GM18951 (cell line): ENCODE results near the gene ROR2.

Source experiments
- POLR2A ChIP-seq: IDR thresholded peaks from 4 replicates; pipeline ENCODE4 v1.6.1; 2011; ENCODE audit warnings: mild to moderate bottlenecking; ENCODE audit not compliant: insufficient read length, insufficient read depth; ENCODE audit errors: extremely low read depth
- in situ Hi-C: fragments of 300-500 bp; cut with MboI; formaldehyde crosslinking; loops from one replicate; pipeline ENCODE4 v1.12.0; 2022; ENCODE audit warnings: low sequenced_read_pairs, mixed read lengths, inconsistent platforms; ENCODE audit not compliant: unreplicated experiment

The ROR2 gene

GRCh38 chr9:91583161-91583875 lies 366.7 kb downstream of the ROR2 start:
- in situ Hi-C loops = no loop called here
- no peak for TF ChIP-seq POLR2A

GRCh38 chr9:91582181-91582580 lies 367.8 kb downstream of the ROR2 start:
- no peak for TF ChIP-seq POLR2A
- in situ Hi-C loops = no loop called here

GRCh38 chr9:91580136-91580535 lies 369.9 kb downstream of the ROR2 start:
- no peak for TF ChIP-seq POLR2A
- in situ Hi-C loops = no loop called here

GRCh38 chr9:91578911-91579310 lies 371.1 kb downstream of the ROR2 start:
- in situ Hi-C loops = no loop called here
- TF ChIP-seq POLR2A = no peak

- TF ChIP-seq POLR2A = no peak
- in situ Hi-C loops = no loop called here
Measured at GRCh38 chr9:91577633-91578061, 372.4 kb downstream of the ROR2 start.

GRCh38 chr9:91572811-91573210 lies 377.2 kb downstream of the ROR2 start:
- in situ Hi-C loops = no loop called here

GRCh38 chr9:91572044-91572443 lies 378.0 kb downstream of the ROR2 start:
- in situ Hi-C loops = no loop called here
- TF ChIP-seq POLR2A = no peak

More at GRCh38 chr9:91572811-91573210, 377.2 kb downstream of the ROR2 start:
- no peak for TF ChIP-seq POLR2A

- in situ Hi-C loops = no loop called here
- TF ChIP-seq POLR2A = no peak
Measured at GRCh38 chr9:91571036-91571435, 379.0 kb downstream of the ROR2 start.

- in situ Hi-C loops = no loop called here
- no peak for TF ChIP-seq POLR2A
Measured at GRCh38 chr9:91567642-91568274, 382.3 kb downstream of the ROR2 start.

GRCh38 chr9:91564081-91564670 lies 385.9 kb downstream of the ROR2 start:
- in situ Hi-C loops = no loop called here
- TF ChIP-seq POLR2A = no peak

GRCh38 chr9:91562416-91562815 lies 387.6 kb downstream of the ROR2 start:
- TF ChIP-seq POLR2A = no peak
- in situ Hi-C loops = no loop called here

- TF ChIP-seq POLR2A = no peak
Measured at GRCh38 chr9:91560301-91560700, 389.7 kb downstream of the ROR2 start.

GRCh38 chr9:91558879-91559278 lies 391.1 kb downstream of the ROR2 start:
- no peak for TF ChIP-seq POLR2A
- in situ Hi-C loops = no loop called here

More at GRCh38 chr9:91560301-91560700, 389.7 kb downstream of the ROR2 start:
- in situ Hi-C loops = no loop called here

GRCh38 chr9:91558395-91558794 lies 391.6 kb downstream of the ROR2 start:
- no peak for TF ChIP-seq POLR2A
- in situ Hi-C loops = no loop called here
